Osteocyte (in vitro differentiated cells): ENCODE measurements around the gene PDHA1. TPM values are rescaled to one million over a fixed set of nuclear protein-coding genes. Genes with fewer than 3 reads are reported as not detected.

Experiments
- DNase-seq: peaks from one replicate; pipeline ENCODE4 v3.0.0; 2021; ENCODE audit warnings: mixed read lengths; ENCODE audit not compliant: unreplicated experiment; ENCODE audit errors: extremely low spot score
- H3K27ac Mint-ChIP-seq: one replicate; pipeline ENCODE4 v1.8.0; 2021; ENCODE audit warnings: mild to moderate bottlenecking, mixed read lengths; ENCODE audit not compliant: unreplicated experiment
- H3K27me3 Mint-ChIP-seq: one replicate; pipeline ENCODE4 v1.8.0; 2021; ENCODE audit warnings: mixed read lengths; ENCODE audit not compliant: unreplicated experiment
- H3K36me3 Mint-ChIP-seq: one replicate; pipeline ENCODE4 v1.8.0; 2021; ENCODE audit warnings: mixed read lengths; ENCODE audit not compliant: unreplicated experiment
- H3K4me1 Mint-ChIP-seq: one replicate; pipeline ENCODE4 v1.8.0; 2021; ENCODE audit warnings: mixed read lengths; ENCODE audit not compliant: unreplicated experiment
- H3K4me3 Mint-ChIP-seq: one replicate; pipeline ENCODE4 v1.8.0; 2021; ENCODE audit warnings: mild to moderate bottlenecking, moderate library complexity, mixed read lengths; ENCODE audit not compliant: unreplicated experiment
- H3K9me3 Mint-ChIP-seq: one replicate; pipeline ENCODE4 v1.8.0; 2021; ENCODE audit warnings: mixed read lengths; ENCODE audit not compliant: unreplicated experiment
- CTCF ChIP-seq: fragments of 200-600 bp; sonication (generic); IDR thresholded peaks from 2 replicates; pipeline ENCODE4 v1.5.0; 2021; ENCODE audit warnings: antibody characterized with exemption, mild to moderate bottlenecking, moderate library complexity
- total RNA-seq: library from RNA; stranded (reverse); gene quantifications from 2 replicates; pipeline ENCODE4 v1.2.1, GENCODE V29; 2021

PDHA1 gene
- total RNA-seq, 1 donor from 2014 or later, result 141 TPM

DNA sequence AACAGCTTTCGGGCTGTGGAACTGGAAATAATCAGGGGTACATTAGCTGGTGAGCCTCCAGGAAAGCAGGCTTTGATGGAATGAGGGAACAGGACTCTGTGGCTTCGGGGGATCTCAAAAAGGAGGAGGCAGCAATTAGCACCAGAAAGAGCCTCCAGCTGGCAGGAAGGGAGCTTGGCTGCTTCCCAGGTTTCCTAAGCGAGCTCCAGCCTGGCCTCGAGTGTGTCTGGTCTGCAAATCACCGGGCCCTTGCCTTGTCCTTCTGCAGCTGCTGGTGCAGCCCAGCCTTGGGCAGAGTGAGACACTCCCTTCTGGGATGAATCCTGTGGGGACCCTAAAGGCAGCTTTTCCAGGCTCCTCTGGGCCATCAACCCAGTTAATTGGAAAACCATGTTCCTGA lies 10.7 kb upstream of the PDHA1 start:
- H3K27me3 Mint-ChIP-seq, result no peaks in the 10 kb centered on the region
- TF ChIP-seq CTCF, result no peak
- peaks cover 1% of the 10 kb centered on the region for H3K36me3 Mint-ChIP-seq
- peak; percentile 80 for DNase-seq
- peak overlapping the region; percentile 46 for H3K27ac Mint-ChIP-seq
- H3K4me1 Mint-ChIP-seq, result peaks cover 4% of the 10 kb centered on the region
- H3K4me3 Mint-ChIP-seq, result no peak overlapping the region
- H3K9me3 Mint-ChIP-seq, result peaks cover 16% of the 10 kb centered on the region

GRCh38 chrX:19334945-19335626 lies 8.6 kb upstream of the PDHA1 start:
- Mint-ChIP-seq H3K27me3 (no peaks in the 10 kb centered on the region), H3K27ac (no peak overlapping the region), H3K4me1 (peaks cover 4% of the 10 kb centered on the region), H3K4me3 (no peak overlapping the region), H3K36me3 (peaks cover 1% of the 10 kb centered on the region), H3K9me3 (peaks cover 16% of the 10 kb centered on the region)
- no peak for DNase-seq
- TF ChIP-seq CTCF, result no peak

DNA sequence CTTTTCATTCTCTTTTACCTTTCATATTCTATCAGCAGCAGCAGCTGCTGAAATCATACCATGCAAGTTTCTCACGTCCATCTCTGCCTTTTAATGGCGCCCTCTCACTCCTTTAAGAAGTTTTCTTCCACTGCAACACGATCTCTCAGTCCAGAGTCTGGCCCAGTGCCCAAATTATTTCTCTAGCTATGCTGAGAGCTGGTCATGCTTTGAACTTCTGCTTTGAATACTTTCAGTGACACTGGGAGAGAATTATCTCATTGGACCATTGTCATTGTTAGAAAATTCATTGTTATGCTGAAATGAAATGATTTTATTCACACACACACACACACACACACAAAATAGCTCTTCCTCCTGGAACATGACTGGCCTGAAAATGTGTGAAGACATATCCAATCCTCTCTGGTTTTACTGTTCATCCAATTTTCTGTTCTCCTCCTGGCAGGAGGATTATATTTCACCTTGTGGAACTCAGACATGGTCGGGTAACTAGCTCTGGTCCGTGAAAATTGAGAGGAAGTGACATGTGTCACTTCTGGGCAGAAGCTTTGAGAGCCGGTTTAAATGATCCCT lies 1.3 kb upstream of the PDHA1 start:
- Mint-ChIP-seq H3K27ac (no peak overlapping the region), H3K4me3 (no peak overlapping the region), H3K36me3 (no peaks in the 10 kb centered on the region), H3K4me1 (peaks cover 23% of the 10 kb centered on the region), H3K27me3 (no peaks in the 10 kb centered on the region), H3K9me3 (no peaks in the 10 kb centered on the region)
- no peak for DNase-seq
- TF ChIP-seq CTCF, result no peak

- no peak for TF ChIP-seq CTCF
- Mint-ChIP-seq H3K4me3 (peak overlapping the region; percentile 81), H3K4me1 (peaks cover 23% of the 10 kb centered on the region), H3K9me3 (no peaks in the 10 kb centered on the region), H3K27ac (peak overlapping the region; percentile 81), H3K27me3 (no peaks in the 10 kb centered on the region), H3K36me3 (no peaks in the 10 kb centered on the region)
- no peak for DNase-seq
Observed at GRCh38 chrX:19343085-19343534, 617 bp upstream of the PDHA1 start.

DNA sequence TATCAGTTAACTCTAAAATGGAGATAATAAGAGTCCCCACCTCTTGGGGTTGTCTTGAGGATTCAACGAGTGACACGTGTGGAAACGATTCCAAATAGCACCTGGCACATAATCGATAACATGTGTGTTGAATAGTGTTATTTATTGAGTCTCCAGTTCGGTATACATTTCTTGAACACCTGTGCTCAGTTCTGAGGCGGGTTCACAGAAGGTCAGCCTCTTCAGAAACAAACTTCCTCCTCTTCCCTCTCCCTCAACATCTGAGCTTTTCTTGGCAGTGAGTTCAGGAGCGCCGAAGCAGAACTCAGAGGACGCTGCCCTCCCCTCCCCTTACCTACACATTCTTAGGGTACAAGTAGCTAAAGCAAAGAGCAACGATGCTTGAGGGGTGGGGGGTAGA lies 934 bp downstream of the PDHA1 start:
- H3K27ac Mint-ChIP-seq, result peak overlapping the region; percentile 73
- peaks cover 4% of the 10 kb centered on the region for H3K36me3 Mint-ChIP-seq
- peaks cover 23% of the 10 kb centered on the region for H3K4me1 Mint-ChIP-seq
- H3K9me3 Mint-ChIP-seq, result no peaks in the 10 kb centered on the region
- no peak for DNase-seq
- TF ChIP-seq CTCF, result no peak
- H3K27me3 Mint-ChIP-seq, result no peaks in the 10 kb centered on the region
- peak overlapping the region; percentile 81 for H3K4me3 Mint-ChIP-seq
